K562 (cell line): Measurements from ENCODE around the gene ATF6B. TPM values are rescaled to one million over a fixed set of nuclear protein-coding genes. Genes with fewer than 3 reads are reported as not detected.

ENCODE experiments used
- AFF4 ChIP-seq: sonication (generic); formaldehyde crosslinking; IDR thresholded peaks from 2 replicates; pipeline ENCODE4 v1.8.0; 2023; ENCODE audit warnings: mild to moderate bottlenecking, missing genetic modification reagents
- BDP1 ChIP-seq: IDR thresholded peaks from 3 replicates; pipeline ENCODE4 v1.6.1; 2011; ENCODE audit not compliant: insufficient read length, insufficient read depth
- C11orf30 ChIP-seq: fragments of 450-650 bp; IDR thresholded peaks from 2 replicates; pipeline ENCODE4 v1.6.1; 2016; ENCODE audit warnings: low read depth, mild to moderate bottlenecking
- CC2D1A ChIP-seq: fragments of 450-650 bp; IDR thresholded peaks from 2 replicates; pipeline ENCODE4 v1.6.1; 2017; ENCODE audit warnings: mild to moderate bottlenecking
- CEBPZ ChIP-seq: fragments of 150-350 bp; IDR thresholded peaks from 2 replicates; pipeline ENCODE4 v1.6.1; 2014; ENCODE audit warnings: low read depth, mild to moderate bottlenecking, low read length, borderline replicate concordance
- EZH2 ChIP-seq: IDR thresholded peaks from 2 replicates; pipeline ENCODE4 v1.6.1; 2012; ENCODE audit warnings: low read depth, mild to moderate bottlenecking, inconsistent platforms, low read length, borderline replicate concordance
- GABPB1 ChIP-seq: sonication (generic); formaldehyde crosslinking; IDR thresholded peaks from 2 replicates; pipeline ENCODE4 v1.8.0; 2022; ENCODE audit warnings: mild to moderate bottlenecking, missing genetic modification reagents
- GTF2E2 ChIP-seq: fragments of 200-800 bp; sonication (Bioruptor generic); IDR thresholded peaks from 2 replicates; pipeline ENCODE4 v1.6.1; 2016; ENCODE audit warnings: missing genetic modification characterization, missing compliant biosample characterization
- IRF2 ChIP-seq: sonication (generic); formaldehyde crosslinking; IDR thresholded peaks from 2 replicates; pipeline ENCODE4 v1.8.1; 2022; ENCODE audit warnings: mild to moderate bottlenecking, missing genetic modification reagents
- MEF2A ChIP-seq: IDR thresholded peaks from 2 replicates; pipeline ENCODE4 v1.6.1; 2011; ENCODE audit warnings: low read depth, mild to moderate bottlenecking, low read length, moderate library complexity; ENCODE audit not compliant: control insufficient read depth
- RBM15 ChIP-seq: fragments of 200-400 bp; formaldehyde crosslinking; IDR thresholded peaks from 2 replicates; pipeline ENCODE4 v1.6.1; 2018; ENCODE audit warnings: mild to moderate bottlenecking, low read length, moderate library complexity; ENCODE audit not compliant: insufficient read depth
- RBM22 ChIP-seq: fragments of 200-400 bp; formaldehyde crosslinking; IDR thresholded peaks from 2 replicates; pipeline ENCODE4 v1.6.1; 2018; ENCODE audit warnings: low read length, low read depth; ENCODE audit not compliant: poor library complexity, severe bottlenecking
- SPI1 ChIP-seq: IDR thresholded peaks from 2 replicates; pipeline ENCODE4 v1.6.1; 2011; ENCODE audit warnings: low read depth, low read length, control low read depth, borderline replicate concordance
- TAF9B ChIP-seq: fragments of 450-650 bp; IDR thresholded peaks from 2 replicates; pipeline ENCODE4 v1.6.1; 2018; ENCODE audit warnings: mild to moderate bottlenecking; ENCODE audit not compliant: partially characterized antibody
- ZBTB49 ChIP-seq: sonication (generic); formaldehyde crosslinking; IDR thresholded peaks from 2 replicates; pipeline ENCODE4 v1.8.0; 2022; ENCODE audit warnings: missing genetic modification reagents, mild to moderate bottlenecking, borderline replicate concordance
- ZNF174 ChIP-seq: fragments of 250-450 bp; sonication (Bioruptor Pico); IDR thresholded peaks from 2 replicates; pipeline ENCODE4 v1.4.0; 2020; ENCODE audit warnings: mild to moderate bottlenecking
- ZNF184 ChIP-seq: sonication (generic); formaldehyde crosslinking; IDR thresholded peaks from 2 replicates; pipeline ENCODE4 v1.5.0; 2020; ENCODE audit warnings: missing genetic modification reagents
- ZNF217 ChIP-seq: sonication (generic); formaldehyde crosslinking; IDR thresholded peaks from 2 replicates; pipeline ENCODE4 v1.8.0; 2022; ENCODE audit warnings: mild to moderate bottlenecking, missing genetic modification reagents
- ZNF583 ChIP-seq: fragments of 250-450 bp; sonication (Bioruptor Pico); IDR thresholded peaks from 2 replicates; pipeline ENCODE4 v1.4.0; 2020
- polyA plus RNA-seq, 8 experiments: library from polyadenylated mRNA; depleted of rRNA in 4 of 8; stranded (reverse) in 5 of 8; unstranded in 3 of 8; fragments of >200 nt; fragmentation: Nextera tagmentation in 2 of 8; fragmentation: Illumina TruSeq in 1 of 8; extraction: Ambion mirVana in 2 of 8; extraction: Trizol in 1 of 8; gene quantifications; 2 replicates each; pipeline versions ENCODE4 v1.2.1 to v1.2.3, GENCODE V29; 2011 to 2014; ENCODE audit warnings: inconsistent platforms in 1 of 8, missing spikeins in 1 of 8
- total RNA-seq, 7 experiments: library from RNA; depleted of rRNA in 6 of 7; stranded (reverse); fragments of >200 nt in 6 of 7; fragmentation: Illumina TruSeq in 2 of 7; extraction: Trizol in 2 of 7; gene quantifications; 2 replicates each; pipeline versions ENCODE4 v1.2.1 to v1.2.3, GENCODE V29; 2011 to 2021; ENCODE audit warnings: low replicate concordance in 1 of 7

ATF6B gene
- total and polyA plus RNA-seq, 9 of the 15 experiments (the other 6 are each of a cell fraction or from before 2014, with no cell fraction given): 20.7 to 131 (median 31.7) TPM

- TF ChIP-seq ZBTB49 (no peak), ZNF217 (CRISPR knock-in tag) (no peak), ZNF184 (CRISPR knock-in tag) (no peak), GTF2E2 (tag) (no peak), EZH2 (no peak), C11orf30 (no peak), MEF2A (no peak), RBM15 (no peak), IRF2 (CRISPR knock-in tag) (no peak), ZNF583 (CRISPR knock-in tag) (no peak), ZNF174 (no peak), GABPB1 (CRISPR knock-in tag) (no peak; the same call in 1 of the 2 replicates), TAF9B (no peak), BDP1 (no peak), CC2D1A (peak; percentile 73), SPI1 (no peak), CEBPZ (no peak), RBM22 (no peak), AFF4 (CRISPR knock-in tag) (no peak)
These were observed 26.6 kb upstream of the ATF6B start (continued) for GRCh38 chr6:32154514-32155161.
